Measurements from ENCODE around the gene LY86. TPM values are rescaled to one million over a fixed set of nuclear protein-coding genes. Genes with fewer than 3 reads are reported as not detected.

Gene LY86
- total and polyA plus RNA-seq, 2 donors (not counting 1 experiment from before 2014, with no cell fraction given), result 68.7 to 90.2 TPM

DNA sequence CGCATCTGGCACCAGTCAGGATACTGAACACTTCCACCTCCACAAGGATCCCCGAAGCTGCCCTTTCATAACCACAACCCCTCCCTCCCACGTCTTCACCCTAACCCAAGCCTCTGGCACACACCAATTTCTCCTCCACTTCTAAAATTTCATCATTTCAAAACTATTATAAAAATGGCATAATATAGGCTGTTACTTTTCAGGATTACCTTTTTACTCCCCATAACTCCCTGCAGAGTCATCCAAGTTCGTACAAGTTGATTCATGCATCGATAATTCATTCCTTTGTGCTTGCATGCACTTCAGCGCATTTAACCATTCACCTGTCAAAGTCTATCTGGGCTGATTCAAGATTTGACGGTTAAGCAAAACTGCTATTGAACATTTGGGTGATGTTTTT, 30.6 kb upstream of the LY86 start:
- whole genome bisulfite sequencing (ENCODE audit: insufficient coverage), result 75% methylated on average over 4 of the region's 7 CpGs
- ChIA-PET POLR2A (no interaction called here), CTCF (interaction anchor here (0.9 to 12.4 kb wide), 10 partner anchors 10 to 144 kb away, joined by 3 to 171 read pairs (median 5); partner anchors contain the start of gene LY86)
- TF ChIP-seq CTCF (IDR thresholded peaks at IDR 0.05) (no peak), EZH2 (IDR thresholded peaks at IDR 0.05; ENCODE audit: borderline replicate concordance, insufficient read depth, low read depth, low read length, poor library complexity, severe bottlenecking) (no peak)
- Histone ChIP-seq H3K4me3 (ENCODE audit: control extremely low read depth in 1 of 5, extremely low read depth in 1 of 5, insufficient read depth in 1 of 5, low read depth in 2 of 5, low read length in 4 of 5) (no peak overlapping the region), H3K27me3 (replicated peaks in 1 of 4; ENCODE audit: control extremely low read depth in 1 of 4, control insufficient read depth in 3 of 4, insufficient read depth in 4 of 4, low read length in 3 of 4) (no peaks in the 10 kb centered on the region), H3K27ac (ENCODE audit: low read length in 2 of 2) (no peak overlapping the region), H3K4me2 (replicated peaks; ENCODE audit: low read depth, low read length, poor library complexity, severe bottlenecking) (no peak overlapping the region), H4K20me1 (ENCODE audit: control insufficient read depth, insufficient read depth, low read length, poor library complexity, severe bottlenecking) (no peaks in the 10 kb centered on the region), H3K79me2 (ENCODE audit: control insufficient read depth, insufficient read depth, low read length) (no peaks in the 10 kb centered on the region), H3K9ac (ENCODE audit: low read length) (no peak overlapping the region), H2AFZ (ENCODE audit: insufficient read depth, low read depth, low read length, poor library complexity, severe bottlenecking) (no peak overlapping the region), H3K9me3 (ENCODE audit: control extremely low read depth in 1 of 3, control insufficient read depth in 2 of 3, insufficient read depth in 1 of 3, low read length in 2 of 3) (no peaks in the 10 kb centered on the region), H3K36me3 (replicated peaks in 1 of 2; ENCODE audit: control extremely low read depth in 1 of 2, control insufficient read depth in 1 of 2, extremely low read depth in 1 of 2, insufficient read depth in 2 of 2, low read length in 1 of 2) (peaks cover 0 to 1% of the 10 kb centered on the region in 2 experiments), H3K4me1 (ENCODE audit: control insufficient read depth in 2 of 2, insufficient read depth in 2 of 2, low read length in 2 of 2) (no peaks in the 10 kb centered on the region)
- intact Hi-C loops (cut with micrococcal nuclease), result loop anchor here (1.0 to 10.0 kb wide), 6 partner anchors 26 to 1057 kb away; no protein-coding TSS in a partner anchor
- Mint-ChIP-seq H3K4me1 (no peaks in the 10 kb centered on the region), H3K4me3 (no peak overlapping the region), H3K27me3 (no peaks in the 10 kb centered on the region), H3K27ac (no peak overlapping the region), H3K9me3 (ENCODE audit: insufficient read depth) (no peaks in the 10 kb centered on the region)
- ATAC-seq (ENCODE audit: low read depth), result no peak
- DNase-seq, result no peak

DNA sequence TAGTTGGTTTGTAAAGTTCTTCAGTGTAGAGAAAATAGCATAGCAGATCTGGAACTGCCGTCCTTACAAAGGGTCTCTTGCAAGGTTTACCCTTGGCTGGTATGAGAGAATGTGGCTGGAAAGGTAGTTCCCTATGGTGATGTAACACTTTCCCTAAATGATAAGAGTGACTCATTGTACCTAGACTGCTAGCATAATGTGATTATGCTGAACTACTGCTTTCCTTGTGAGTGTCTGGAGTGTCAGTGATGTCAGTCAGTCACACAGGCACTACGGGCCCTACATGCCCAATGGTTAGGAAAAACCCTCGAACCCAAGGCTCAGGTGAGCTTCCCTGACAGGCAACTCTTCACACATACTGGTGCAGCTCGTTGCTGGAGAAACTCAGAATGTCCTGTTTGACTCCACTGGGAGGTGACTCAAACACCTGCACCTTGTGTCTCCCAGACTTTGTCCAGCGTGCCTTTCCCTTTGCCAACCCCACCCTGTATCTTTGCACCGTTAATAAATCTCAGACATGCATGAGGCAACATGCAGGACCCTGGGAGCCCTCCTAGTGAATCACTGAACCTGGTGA, 28.4 kb upstream of the LY86 start:
- ATAC-seq (ENCODE audit: low read depth), result no peak
- no peak overlapping the region for H3K4me3 Mint-ChIP-seq

More for the DNA sequence above, 28.4 kb upstream of the LY86 start:
- intact Hi-C loops (cut with micrococcal nuclease), result loop anchor here (10.0 kb wide), 1 partner anchor 1055 kb away; no protein-coding TSS in a partner anchor
- H3K9me3 Mint-ChIP-seq (ENCODE audit: insufficient read depth), result no peaks in the 10 kb centered on the region
- no peak for DNase-seq
- ChIA-PET CTCF (interaction anchor here (1.0 to 12.4 kb wide), 8 partner anchors 9 to 117 kb away, joined by 4 to 171 read pairs (median 5); partner anchors contain the start of gene LY86), POLR2A (no interaction called here)
- Histone ChIP-seq H2AFZ (ENCODE audit: insufficient read depth, low read depth, low read length, poor library complexity, severe bottlenecking) (no peak overlapping the region), H3K9ac (ENCODE audit: low read length) (no peak overlapping the region), H3K27me3 (replicated peaks in 1 of 4; ENCODE audit: control extremely low read depth in 1 of 4, control insufficient read depth in 3 of 4, insufficient read depth in 4 of 4, low read length in 3 of 4) (no peaks in the 10 kb centered on the region), H3K4me2 (replicated peaks; ENCODE audit: low read depth, low read length, poor library complexity, severe bottlenecking) (no peak overlapping the region), H4K20me1 (ENCODE audit: control insufficient read depth, insufficient read depth, low read length, poor library complexity, severe bottlenecking) (no peaks in the 10 kb centered on the region), H3K4me1 (ENCODE audit: control insufficient read depth in 2 of 2, insufficient read depth in 2 of 2, low read length in 2 of 2) (no peaks in the 10 kb centered on the region), H3K9me3 (ENCODE audit: control extremely low read depth in 1 of 3, control insufficient read depth in 2 of 3, insufficient read depth in 1 of 3, low read length in 2 of 3) (peaks cover 0 to 4% (median 0%) of the 10 kb centered on the region in 3 donors), H3K79me2 (ENCODE audit: control insufficient read depth, insufficient read depth, low read length) (no peaks in the 10 kb centered on the region), H3K4me3 (ENCODE audit: control extremely low read depth in 1 of 5, extremely low read depth in 1 of 5, insufficient read depth in 1 of 5, low read depth in 2 of 5, low read length in 4 of 5) (no peak overlapping the region), H3K36me3 (replicated peaks in 1 of 2; ENCODE audit: control extremely low read depth in 1 of 2, control insufficient read depth in 1 of 2, extremely low read depth in 1 of 2, insufficient read depth in 2 of 2, low read length in 1 of 2) (peaks cover 1 to 3% of the 10 kb centered on the region in 2 experiments), H3K27ac (ENCODE audit: low read length in 2 of 2) (no peak overlapping the region)
- H3K27ac Mint-ChIP-seq, result no peak overlapping the region
- no peaks in the 10 kb centered on the region for H3K27me3 Mint-ChIP-seq
- 80% methylated on average over 6 of the region's 6 CpGs for WGBS (ENCODE audit: insufficient coverage)
- TF ChIP-seq CTCF (IDR thresholded peaks at IDR 0.05) (no peak), EZH2 (IDR thresholded peaks at IDR 0.05; ENCODE audit: borderline replicate concordance, insufficient read depth, low read depth, low read length, poor library complexity, severe bottlenecking) (no peak)
- peaks cover 8% of the 10 kb centered on the region for H3K4me1 Mint-ChIP-seq

Data from B cell (primary cell).